Mucosa of gallbladder (tissue), 1 donor: ENCODE data around the gene IFNA16. TPM values are rescaled to one million over a fixed set of nuclear protein-coding genes. Genes with fewer than 3 reads are reported as not detected.
"Not testable (repeated sequence)": the region's sequence is repeated elsewhere in the genome, so short reads cannot be mapped to it uniquely, and the experiment has no call there.

Experiments
- DNase-seq: peaks from one replicate; pipeline ENCODE4 v3.0.0-alpha.2; 2020; ENCODE audit warnings: low spot score
- total RNA-seq: library from RNA; stranded (reverse); gene quantifications from one replicate; pipeline ENCODE4 v1.2.1, GENCODE V29; 2021
- donor health status: DM: no; HTN: no; CAD: no.

The IFNA16 gene
- total RNA-seq: not detected

DNA sequence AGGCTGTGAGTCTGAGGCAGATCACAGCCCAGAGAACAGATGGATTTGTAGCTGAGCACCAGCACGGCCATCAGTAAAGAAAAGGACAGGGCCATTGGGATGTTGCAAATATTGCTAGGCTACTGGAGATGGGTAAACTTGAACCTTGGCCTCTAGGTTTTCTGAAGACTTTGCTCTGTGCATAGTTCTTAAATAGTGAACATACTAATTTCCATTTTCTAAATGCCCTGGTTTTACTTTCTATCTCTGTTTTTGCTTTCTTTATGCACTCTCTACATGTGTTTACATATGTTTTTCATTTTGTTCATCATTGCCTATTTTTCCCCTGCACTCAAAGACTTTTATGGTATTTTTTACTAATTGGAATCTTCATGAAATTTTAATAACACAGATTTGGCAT is at the start of gene IFNA16:
IFNA16 (minus strand) TSS at position 101 of the 400 bp plus-strand sequence; CDS start at position 95, 6 bp downstream.
- DNase-seq: not testable (repeated sequence)

DNA sequence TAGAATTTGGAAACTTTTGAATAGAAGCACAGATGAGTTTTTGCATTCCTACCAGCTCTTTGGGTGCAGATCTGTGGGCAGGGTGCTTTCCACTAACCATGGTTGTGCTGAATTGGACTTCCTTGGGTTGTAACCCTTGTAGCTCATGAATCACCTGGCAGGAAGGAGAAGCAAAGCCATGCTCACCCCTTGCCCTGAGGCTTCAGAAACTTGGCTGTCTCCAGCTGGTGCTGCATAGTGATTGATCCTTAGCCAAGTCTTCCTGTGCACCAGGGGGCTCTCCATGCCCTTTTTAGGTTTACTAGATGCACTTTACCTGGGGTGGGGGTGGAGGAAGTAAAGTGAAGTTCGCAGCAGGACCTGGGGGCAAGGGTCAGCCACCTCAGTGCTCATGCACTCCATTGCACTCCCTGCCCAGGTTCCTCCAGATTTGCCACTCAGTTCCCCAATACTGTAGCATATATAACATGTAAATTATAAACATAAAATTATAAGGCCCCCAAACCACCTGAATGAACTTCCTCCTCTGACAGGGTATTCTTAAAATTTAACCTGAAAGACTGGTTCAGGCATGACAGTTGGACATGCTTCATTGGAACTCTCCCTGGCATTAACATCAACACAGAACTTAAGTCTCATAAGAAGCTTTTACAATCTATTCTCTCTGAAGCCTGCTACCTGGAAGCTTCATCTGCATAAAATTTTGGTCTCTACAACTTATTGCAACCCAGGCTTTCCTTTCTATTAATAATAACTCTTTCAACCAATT is 48.5 kb upstream of the IFNA16 start:
- DNase-seq: no peak

DNA sequence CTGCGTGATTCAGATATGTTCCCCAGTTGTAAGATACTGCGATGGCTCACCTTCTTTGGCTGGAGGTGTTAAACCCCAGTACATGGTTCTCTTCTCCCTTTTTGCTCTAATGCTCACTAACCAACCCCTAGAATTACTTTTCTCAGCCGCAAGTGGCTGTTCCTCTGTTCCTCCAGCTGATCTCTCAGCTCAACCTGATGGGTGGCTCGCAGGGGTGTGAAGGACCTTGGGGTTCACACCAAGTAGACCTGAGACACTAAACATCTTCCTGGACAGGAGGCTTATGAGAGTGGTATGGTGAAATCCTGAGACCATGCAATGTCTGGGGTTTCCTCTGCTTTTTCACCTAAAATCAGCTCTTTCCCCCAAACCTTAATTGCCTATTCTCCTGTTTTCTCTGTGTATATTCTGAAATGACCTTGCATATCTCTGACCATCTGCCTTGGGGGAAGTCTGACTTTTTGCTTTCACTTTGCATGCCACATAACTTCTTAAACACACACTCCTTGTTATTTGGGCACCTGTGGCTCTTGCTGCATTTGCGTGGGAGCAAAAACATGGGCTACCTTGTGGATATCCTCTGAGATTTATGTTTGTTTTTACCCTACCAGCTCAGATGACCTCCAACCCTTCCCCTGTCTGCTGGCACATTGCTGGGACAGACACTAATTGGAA is 38.6 kb upstream of the IFNA16 start:
- no peak for DNase-seq

DNA sequence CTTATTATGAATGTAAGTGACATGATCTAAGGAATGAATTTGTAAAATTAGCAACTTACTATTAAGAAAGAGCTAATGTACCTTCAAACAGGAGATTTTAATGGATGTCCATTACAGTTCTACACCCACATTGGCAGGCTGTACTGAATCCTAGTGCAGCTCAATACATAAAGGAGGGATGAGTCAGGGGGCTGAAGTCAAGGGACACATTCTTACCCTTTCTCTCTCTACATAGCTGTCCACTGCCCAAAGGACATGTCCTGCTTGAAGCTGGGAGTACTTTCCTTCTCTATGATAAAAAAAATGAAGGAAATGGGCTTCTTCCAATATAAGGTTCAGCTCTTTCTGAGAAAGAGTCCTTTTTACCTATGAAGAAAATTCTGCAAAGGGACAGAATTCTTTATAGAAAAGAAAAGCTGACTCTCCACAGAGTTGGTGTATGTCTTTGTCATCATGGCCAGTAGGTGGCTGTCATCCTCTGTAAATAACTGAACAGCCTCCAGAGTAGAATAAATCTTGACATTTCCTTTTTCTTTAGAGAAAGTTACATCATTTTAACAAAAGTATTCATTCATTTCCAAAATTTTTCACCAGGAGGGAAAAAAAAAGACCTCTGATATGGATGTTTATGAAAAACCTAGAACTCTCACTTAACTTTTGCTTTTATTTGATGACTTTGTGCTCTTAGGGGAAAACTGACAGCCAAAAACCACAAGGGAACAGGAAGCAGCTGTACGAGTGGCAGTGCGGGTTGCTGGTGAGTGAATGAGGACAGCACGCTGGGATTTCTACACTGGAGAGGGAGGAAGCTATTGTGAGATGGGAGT is 35.8 kb upstream of the IFNA16 start:
- no peak for DNase-seq

DNA sequence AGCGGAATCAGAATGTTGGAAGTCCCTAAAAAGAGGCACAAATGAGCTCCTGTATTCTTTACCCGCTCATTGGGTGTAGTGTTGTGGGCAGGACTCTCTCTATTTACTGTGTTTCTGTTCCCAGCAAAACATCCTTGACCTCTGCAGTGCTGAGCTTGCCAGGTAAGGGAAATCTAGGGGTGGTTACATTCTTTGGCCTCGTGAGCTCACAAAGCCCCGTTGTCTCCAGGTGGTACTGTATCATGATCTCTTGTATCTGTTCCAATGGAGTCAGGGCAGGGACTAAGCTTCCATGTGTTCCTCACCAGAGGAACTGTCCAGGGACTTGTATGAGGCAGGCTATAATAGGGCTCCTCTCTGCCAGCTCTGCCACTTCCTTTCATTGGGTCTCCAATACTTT is 34.5 kb upstream of the IFNA16 start:
- DNase-seq: no peak

DNA sequence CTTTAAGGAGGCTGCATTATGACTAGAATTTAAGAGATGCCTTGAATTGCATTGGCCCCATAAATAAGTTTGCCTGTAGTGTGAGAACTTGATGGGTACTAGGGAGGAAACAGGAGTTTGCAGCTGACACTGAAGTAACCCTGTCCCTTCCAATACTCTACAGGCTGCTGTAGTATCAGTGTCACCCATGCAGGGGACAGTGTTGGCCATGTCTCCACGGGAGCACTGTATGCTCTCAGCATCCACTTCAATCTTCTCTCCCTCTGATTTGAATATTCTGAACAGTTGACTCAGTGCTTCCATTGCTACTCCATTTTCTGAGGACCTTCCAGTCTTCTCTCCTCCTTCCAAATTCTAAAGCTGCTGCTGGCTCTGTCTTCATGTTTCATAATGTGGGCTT is 34.1 kb upstream of the IFNA16 start:
- DNase-seq: no peak

DNA sequence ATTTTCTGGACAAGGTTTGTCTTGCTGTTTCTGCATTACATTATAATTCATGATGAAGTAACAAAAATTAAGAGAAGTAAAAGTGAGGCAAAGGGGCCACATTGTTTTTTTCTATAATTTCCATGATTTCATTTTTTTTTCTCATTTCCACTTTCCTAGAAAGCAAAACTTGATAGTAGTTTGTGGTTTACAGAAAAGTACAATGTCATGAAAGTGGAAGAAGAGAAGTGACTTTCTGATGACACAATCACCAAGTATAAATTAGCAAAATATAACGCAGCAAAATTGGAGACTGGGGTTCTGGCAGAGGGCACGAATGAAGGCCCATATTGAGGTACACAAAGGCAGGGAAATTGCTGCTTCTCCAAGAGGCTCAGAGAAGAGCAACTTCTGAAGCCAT is 27.7 kb upstream of the IFNA16 start:
- no peak for DNase-seq

DNA sequence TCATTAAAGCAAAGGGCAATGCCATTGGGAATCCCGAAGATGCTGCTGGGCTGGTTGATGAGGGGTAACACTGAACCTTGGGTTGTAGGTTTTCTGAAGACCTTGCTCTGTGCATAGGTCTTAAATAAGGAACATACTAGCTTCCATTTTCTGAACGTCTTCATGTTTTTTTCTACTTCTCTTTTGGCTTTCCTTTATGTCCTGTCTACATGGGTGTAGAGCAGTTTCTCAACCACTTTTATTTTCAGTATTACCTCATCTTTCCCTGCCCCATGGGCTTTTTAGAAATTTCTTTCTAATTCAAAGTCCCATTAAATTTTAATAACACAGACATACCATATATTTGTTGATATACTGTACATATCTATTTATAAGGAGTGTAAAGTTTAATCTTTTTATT is 22.8 kb upstream of the IFNA16 start, which contains the start of gene IFNA14:
IFNA14 (minus strand) TSS at position 95 of the 400 bp plus-strand sequence; CDS start at position 25, 70 bp downstream.
- DNase-seq: no peak

DNA sequence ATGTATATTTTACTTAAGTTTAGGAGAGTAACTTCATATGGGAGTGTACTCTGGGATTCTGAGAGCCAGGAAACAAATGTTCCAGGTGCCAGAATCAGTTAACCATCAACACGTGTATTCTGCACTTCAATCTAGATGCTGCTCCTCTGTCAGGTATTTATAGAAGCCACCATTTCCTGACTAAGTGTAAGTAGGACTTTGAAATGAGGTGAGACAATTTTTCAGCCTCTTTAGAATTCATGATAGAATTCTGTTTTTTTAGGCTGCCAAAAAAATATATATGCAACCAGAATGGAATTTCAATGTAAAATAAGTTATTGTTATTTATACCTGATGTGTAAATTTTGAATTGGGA is 19.2 kb upstream of the IFNA16 start:
- DNase-seq: not testable (repeated sequence)

DNA sequence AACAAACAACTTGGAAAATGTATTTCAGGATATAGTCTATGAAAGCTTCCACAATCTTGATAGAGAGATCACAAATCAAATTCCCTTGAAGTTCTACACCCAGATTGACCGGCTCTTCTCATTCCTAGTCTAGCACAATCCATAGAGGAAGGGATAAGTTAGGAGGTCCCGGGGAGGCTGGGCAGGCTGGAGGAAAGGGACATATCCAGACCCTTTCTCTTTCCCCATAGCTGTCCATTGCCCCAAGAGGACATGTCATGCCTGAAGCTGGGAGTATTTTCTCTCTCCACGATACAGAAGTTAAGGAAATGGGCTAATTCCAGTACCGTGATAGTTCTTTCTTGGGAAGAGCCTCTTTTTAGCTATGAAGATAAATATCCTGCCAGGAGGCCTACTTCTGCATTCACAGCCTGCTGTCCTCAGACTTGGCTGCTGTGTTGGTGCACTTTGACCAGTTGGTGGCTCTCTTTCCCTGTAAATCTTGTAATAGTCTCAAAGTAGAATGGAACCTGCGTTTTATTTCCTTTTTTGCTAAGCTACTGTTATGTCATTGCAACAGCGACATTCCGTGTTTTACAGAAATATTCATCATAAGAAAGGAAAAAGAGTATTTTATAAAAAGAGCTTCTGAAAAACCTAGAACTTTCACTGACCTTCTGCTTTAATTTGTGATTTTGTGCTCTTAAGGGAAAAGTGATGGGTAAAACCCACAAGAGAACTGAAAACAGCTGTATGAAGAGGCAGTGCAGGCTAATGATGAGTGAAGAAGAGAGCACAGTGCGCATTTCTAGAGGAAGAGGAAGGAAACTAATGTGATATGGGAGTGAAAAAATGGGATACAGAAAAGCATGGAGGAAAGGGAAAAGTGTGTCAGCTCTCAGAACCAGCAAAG is 18.6 kb upstream of the IFNA16 start:
- peak; percentile 41 for DNase-seq

DNA sequence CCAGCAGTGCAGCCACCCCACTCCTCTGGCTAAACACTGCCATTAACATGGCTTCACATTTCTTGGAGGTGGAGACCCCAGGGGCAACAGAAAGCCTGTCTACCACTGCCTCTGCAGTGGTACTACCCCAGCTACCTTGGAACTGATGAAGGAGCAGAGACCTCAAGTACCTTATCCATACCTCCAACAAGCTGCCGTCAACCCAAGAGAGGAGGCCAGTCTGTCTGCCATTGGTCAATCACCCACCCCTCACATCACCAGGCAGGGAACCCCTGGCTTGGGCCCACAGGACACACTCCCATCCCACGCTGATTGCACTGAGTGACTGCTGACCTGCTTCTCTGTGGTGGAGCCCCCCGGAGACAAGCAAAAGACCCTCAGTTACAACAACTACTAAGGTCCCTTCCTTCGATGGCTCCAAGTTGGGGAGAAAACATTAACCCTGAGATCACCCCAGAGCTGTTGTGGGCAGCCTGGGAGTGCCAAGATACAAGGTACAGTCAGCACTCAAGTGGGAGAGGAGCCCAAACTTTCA is 17.1 kb upstream of the IFNA16 start:
- DNase-seq: no peak

DNA sequence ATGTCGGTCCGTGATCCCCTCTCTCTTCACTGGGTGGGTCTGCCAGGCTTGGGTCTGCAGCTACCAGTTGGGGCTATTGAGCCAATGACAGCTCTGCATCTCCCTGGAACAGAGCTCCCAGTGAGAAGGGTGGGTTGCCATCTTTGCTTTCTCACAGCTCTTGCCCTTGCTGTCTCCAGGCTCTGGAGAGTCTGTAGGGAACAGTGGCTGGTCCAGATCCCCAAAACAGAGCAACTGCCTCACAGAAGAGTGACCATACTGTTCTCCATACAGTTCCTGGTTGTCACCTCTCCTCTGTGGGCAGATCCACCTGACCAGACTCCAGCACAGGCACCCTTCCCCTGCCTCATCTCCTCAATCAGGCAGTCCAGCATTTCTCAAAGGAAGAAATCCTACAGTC is 16.1 kb upstream of the IFNA16 start:
- DNase-seq: no peak

DNA sequence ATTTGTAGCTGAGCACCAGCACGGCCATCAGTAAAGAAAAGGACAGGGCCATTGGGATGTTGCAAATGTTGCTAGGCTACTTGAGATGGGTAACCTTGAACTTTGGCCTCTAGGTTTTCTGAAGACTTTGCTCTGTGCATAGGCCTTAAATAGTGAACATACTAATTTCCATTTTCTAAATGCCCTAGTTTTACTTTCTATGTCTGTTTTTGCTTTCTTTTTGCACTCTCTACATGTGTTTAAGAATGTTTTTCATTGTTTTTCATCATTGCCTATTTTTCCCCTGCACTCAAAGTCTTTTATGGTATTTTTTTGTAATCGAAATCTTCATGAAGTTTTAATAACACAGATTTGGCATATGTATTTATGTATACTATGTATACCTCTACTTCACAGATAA is 11.0 kb upstream of the IFNA16 start, which contains the start of gene IFNA17:
IFNA17 (minus strand) TSS at position 101 of the 400 bp plus-strand sequence; CDS start at position 52, 49 bp downstream.
- DNase-seq: no peak

DNA sequence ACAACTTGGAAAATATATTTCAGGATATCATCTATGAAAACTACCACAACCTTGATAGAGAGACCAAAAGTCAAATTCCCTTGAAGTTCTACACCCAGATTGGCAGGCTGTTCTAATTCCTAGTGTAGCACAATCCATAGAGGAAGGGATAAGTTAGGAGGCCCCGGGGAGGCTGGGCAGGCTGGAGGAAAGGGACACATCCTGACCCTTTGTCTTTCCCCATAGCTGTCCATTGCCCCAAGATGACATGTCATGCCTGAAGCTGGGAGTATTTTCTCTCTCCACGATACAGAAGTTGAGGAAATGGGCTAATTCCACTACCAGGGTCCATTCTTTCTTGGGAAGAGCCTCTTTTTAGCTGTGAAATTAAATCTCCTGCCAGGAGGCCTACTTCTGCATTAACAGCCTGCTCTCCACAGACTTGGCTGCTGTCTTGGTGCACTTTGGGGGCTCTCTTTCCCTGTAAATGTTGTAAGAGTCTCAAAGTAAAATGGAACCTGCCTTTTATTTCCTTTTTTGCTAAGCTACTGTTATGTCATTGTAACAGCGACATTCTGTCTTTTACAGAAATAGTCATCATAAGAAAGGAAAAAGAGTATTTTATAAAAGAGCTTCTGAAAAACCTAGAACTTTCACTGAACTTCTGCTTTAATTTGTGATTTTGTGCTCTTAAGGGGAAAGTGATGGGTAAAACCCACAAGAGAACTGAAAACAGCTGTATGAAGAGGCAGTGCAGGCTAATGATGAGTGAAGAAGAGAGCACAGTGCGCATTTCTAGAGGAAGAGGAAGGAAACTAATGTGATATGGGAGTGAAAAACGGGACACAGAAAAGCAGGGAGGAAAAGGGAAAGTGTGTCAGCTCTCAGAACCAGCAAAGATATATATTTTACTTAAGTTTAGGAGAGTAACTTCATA is 3.4 kb downstream of the IFNA16 start:
- not testable (repeated sequence) for DNase-seq

DNA sequence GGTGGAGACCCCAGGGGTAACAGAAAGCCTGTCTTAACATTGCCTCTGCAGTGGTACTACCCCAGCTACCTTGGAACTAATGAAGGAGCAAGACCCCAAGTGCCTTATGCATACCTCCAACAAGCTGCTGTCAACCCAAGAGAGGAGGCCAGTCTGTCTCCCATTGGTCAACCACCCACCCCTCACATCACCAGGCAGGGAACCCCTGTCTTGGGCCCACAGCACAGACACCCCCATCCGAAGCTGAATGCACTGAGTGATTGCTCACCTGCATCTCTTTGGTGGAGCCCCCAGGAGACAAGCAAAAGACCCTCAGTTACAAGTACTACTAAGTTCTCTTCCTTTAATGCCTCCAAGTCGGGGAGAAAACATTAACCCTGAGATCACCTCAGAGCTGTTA is 5.0 kb downstream of the IFNA16 start:
- not testable (repeated sequence) for DNase-seq

DNA sequence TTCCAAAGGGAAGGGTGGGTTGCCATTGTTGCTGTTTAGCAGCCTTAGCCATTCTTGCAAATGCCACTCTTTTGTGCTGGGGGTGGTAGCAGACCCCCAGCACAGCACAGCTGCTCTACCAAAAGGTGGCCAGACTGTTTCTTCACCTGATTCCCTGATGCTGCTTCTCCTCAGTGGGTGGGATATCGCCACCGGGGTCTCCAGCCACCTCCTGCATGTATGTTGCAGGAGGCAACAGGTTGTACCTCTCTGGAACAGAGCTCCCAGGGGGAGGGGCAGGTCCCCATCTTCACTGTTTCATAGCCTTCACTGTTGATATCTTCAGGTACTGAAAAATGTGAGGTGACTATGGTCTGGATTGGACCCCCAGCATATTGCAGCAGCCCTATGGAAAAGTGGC is 6.3 kb downstream of the IFNA16 start:
- not testable (repeated sequence) for DNase-seq

DNA sequence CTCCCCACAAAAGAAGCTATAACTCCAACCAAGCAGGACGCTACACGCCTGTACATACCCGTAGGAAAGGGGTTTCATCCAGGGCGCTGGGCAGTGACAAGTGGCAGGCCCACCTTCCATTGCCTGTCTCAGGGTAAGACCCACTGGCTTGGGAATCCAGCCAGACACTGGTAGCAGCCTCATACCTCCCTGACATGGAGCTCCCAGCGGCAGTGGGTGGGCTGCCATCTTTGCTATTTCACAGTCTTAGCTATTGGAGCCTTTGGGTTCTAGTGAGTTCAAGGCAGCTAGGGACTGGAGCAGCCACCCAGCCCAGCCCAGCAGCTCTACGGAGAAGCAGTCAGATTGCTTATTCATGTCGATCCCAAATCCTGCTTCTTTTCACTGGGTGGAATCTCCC is 6.8 kb downstream of the IFNA16 start:
- DNase-seq: no peak

DNA sequence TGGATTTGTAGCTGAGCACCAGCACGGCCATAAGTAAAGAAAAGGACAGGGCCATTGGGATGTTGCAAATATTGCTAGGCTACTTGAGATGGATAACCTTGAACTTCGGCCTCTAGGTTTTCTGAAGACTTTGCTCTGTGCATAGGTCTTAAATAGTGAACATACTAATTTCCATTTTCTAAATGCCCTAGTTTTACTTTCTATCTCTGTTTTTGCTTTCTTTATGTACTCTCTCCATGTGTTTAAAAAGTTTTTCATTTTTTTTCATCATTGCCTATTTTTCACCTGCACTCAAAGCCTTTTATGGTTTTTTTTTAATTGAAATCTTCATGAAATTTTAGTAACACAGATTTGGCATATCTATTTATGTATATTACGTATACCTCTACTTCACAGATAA is 10.1 kb downstream of the IFNA16 start, which contains the start of gene IFNA10:
IFNA10 (minus strand) TSS at position 101 of the 400 bp plus-strand sequence; CDS start at position 55, 46 bp downstream.
- DNase-seq: not testable (repeated sequence)

DNA sequence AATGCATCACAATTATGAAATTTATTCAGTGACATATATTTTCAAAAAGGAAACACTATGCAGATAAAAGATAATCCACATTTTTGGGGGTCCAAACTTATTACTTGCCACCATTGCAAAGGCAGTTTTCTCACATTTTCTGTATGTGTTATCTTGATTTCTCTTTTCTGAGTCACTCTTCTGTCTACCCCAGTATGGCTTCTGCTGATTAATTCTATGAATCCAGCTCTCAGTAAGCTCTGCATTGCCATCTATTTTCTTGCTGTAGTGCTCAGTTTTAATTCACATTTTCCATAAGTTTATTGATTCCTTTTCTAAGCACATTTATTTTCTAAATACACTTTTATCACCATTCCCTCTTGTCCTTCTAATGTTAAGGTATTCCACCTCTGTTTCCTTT is 11.9 kb downstream of the IFNA16 start:
- DNase-seq: no peak

DNA sequence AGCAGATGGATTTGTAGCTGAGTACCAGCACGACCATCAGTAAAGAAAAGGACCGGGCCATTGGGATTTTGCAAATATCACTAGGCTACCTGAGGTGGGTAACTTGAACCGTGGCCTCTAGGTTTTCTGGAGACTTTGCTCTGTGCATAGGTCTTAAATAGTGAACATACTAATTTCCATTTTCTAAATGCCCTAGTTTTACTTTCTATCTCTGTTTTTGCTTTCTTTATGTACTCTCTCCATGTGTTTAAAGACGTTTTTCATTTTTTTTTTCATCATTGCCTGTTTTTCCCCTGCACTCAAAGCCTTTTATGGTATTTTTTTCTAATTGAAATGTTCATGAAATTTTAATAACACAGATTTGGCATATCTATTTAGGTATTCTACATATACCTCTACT is 15.0 kb downstream of the IFNA16 start, which contains the start of gene IFNA7:
IFNA7 (minus strand) TSS at position 101 of the 400 bp plus-strand sequence; CDS start at position 61, 40 bp downstream.
- DNase-seq: not testable (repeated sequence)
